ENCODE data around the gene EGFLAM. TPM values are rescaled to one million over a fixed set of nuclear protein-coding genes. Genes with fewer than 3 reads are reported as not detected.

EGFLAM gene
- total and polyA plus RNA-seq, 2 of the 4 experiments (the other 2 are of a cell fraction), result 0.77 to 1.1 TPM

DNA sequence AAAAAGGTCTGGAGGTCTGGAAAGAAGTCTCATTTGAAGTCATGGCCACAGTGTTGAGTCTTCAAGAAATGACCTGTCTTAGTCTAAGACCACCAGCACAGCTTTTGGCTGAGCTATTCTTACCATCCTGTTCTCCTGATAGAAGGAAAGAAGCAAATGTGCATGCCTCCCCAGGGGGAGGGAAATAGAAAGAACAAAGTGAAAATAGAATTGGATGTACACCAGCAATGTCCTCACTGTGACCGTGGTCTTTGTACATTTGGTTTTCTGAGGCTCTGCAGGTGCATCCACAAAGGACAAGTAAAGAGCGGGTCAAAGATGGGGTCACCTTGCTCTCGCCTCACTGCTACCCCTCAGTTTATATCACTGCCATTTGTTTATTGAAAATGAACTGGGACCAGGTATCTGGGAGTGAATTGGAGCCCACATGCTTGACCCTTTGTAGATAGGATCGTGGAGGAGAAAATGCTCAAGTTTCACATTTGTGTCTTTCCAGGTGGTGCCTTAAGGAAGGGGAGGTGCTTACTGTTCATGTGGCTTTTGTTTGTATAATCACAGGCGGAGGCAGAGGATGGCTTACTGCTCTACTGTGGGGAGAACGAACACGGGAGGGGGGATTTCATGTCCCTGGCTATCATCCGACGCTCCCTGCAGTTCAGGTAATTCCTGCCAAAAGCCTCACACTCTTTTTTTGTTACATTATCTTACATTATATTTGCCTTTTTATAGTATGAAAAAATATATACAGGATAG, 150.3 kb downstream of the EGFLAM start:
- POLR2A ChIA-PET (ENCODE audit: unreplicated experiment), result no interaction called here
- no peaks in the 10 kb centered on the region for H4K20me1 ChIP-seq (ENCODE audit: insufficient read depth, low read length)
- H3K9ac ChIP-seq (ENCODE audit: low read depth, low read length), result no peak overlapping the region
- H2AFZ ChIP-seq (replicated peaks; ENCODE audit: low read length, poor library complexity), result no peak overlapping the region
- H4K5ac ChIP-seq (ENCODE audit: low read depth, low read length), result no peak overlapping the region
- no peaks in the 10 kb centered on the region for H3K36me3 ChIP-seq (ENCODE audit: control insufficient read depth, insufficient read depth, low read length)
- DNase-seq (no peak), ATAC-seq (ENCODE audit: low read depth) (no peak)
- no peak overlapping the region for H2AK9ac ChIP-seq (replicated peaks; ENCODE audit: low read depth, low read length, poor library complexity)
- no peaks in the 10 kb centered on the region for H3K9me3 ChIP-seq (ENCODE audit: control insufficient read depth, insufficient read depth, low read length)
- dilution Hi-C loops (cut with HindIII; ENCODE audit: low sequenced_read_pairs, unreplicated experiment) (no loop called here), in situ Hi-C loops (cut with MboI; ENCODE audit: low sequenced_read_pairs) (no loop called here), intact Hi-C loops (cut with micrococcal nuclease) (no loop called here)
- H3K9me1 ChIP-seq (ENCODE audit: insufficient read depth, low read length), result peaks cover 2% of the 10 kb centered on the region; the same call in 1 of the 2 replicates
- no TSS peak for BruUV-seq (replicated peaks)
- peaks cover 20% of the 10 kb centered on the region for H3K27me3 ChIP-seq (ENCODE audit: control insufficient read depth, insufficient read depth, low read length)
- H3K27ac ChIP-seq (ENCODE audit: insufficient read depth, low read length), result no peak overlapping the region
- H4K8ac ChIP-seq (ENCODE audit: low read depth in 2 of 2, low read length in 2 of 2), result no peak overlapping the region
- H2BK20ac ChIP-seq (ENCODE audit: low read depth, low read length), result no peak overlapping the region
- no peak overlapping the region for H2AK5ac ChIP-seq (ENCODE audit: low read depth, low read length)
- no peaks in the 10 kb centered on the region for H3K79me1 ChIP-seq (ENCODE audit: low read depth in 1 of 2, low read length in 2 of 2)
- H2BK120ac ChIP-seq (ENCODE audit: low read depth, low read length), result no peak overlapping the region
- H3K14ac ChIP-seq (replicated peaks; ENCODE audit: low read depth, low read length), result no peak overlapping the region
- H3K18ac ChIP-seq (ENCODE audit: low read depth, low read length), result no peak overlapping the region
- 0 out of 2 replicates have a peak, but pooled peaks cover 1% of the 10 kb centered on the region for H3K4me1 ChIP-seq (ENCODE audit: control insufficient read depth, insufficient read depth, low read length)
- CTCF ChIA-PET, result interaction anchor here (1.0 kb wide), 1 partner anchor 12 kb away, joined by 3 read pairs; no protein-coding TSS in a partner anchor
- TF ChIP-seq POLR2A (IDR thresholded peaks at IDR 0.05; ENCODE audit: low read depth, low read length), result no peak
- no peak for TF ChIP-seq RCOR1 (IDR thresholded peaks at IDR 0.05; ENCODE audit: insufficient replicate concordance, low read length)
- TF ChIP-seq FOS (IDR thresholded peaks at IDR 0.05; ENCODE audit: low read depth, low read length), result no peak
- no peak for TF ChIP-seq RFX5 (IDR thresholded peaks at IDR 0.05; ENCODE audit: low read depth, low read length)
- TF ChIP-seq NFE2L2 (IDR thresholded peaks at IDR 0.05; ENCODE audit: low read depth, low read length), result no peak
- H3K4me3 ChIP-seq (ENCODE audit: insufficient read depth, low read depth, low read length), result no peak overlapping the region
- H3K23ac ChIP-seq (ENCODE audit: low read depth, low read length), result no peak overlapping the region
- H3K4me2 ChIP-seq (ENCODE audit: low read depth, low read length), result no peak overlapping the region
- no peak overlapping the region for H2BK5ac ChIP-seq (ENCODE audit: low read depth, low read length, poor library complexity, severe bottlenecking)
- WGBS, 2 experiments (ENCODE audit: extremely low coverage in 2 of 2, insufficient read length in 1 of 2), result no CpG with 5 or more reads among the region's 9 CpGs
- H3K4ac ChIP-seq (ENCODE audit: low read depth, low read length), result no peak overlapping the region
- H3K56ac ChIP-seq (ENCODE audit: extremely low read depth, insufficient read depth, low read length), result no peak overlapping the region
- no peak overlapping the region for H2BK15ac ChIP-seq (ENCODE audit: low read depth, low read length)
- no peak overlapping the region for H4K91ac ChIP-seq (ENCODE audit: insufficient read depth, low read depth, low read length)

All from IMR-90 (cell line).